ENCODE results near the gene NME1. TPM values are rescaled to one million over a fixed set of nuclear protein-coding genes. Genes with fewer than 3 reads are reported as not detected.
A peak's percentile ranks its signal among the peaks of the same experiment; 100 is the strongest.
"Not testable (repeated sequence)": the region's sequence is repeated elsewhere in the genome, so short reads cannot be mapped to it uniquely, and the experiment has no call there.

The NME1 gene
- total RNA-seq, 1 donor from 2014 or later: 62.2 TPM

- no peak for DNase-seq
These were observed 5.7 kb upstream of the NME1 start for GRCh38 chr17:51147650-51148049.

- DNase-seq: no peak
These were observed 4.2 kb upstream of the NME1 start for GRCh38 chr17:51149163-51149562.

- DNase-seq: no peak
These were observed 2.4 kb upstream of the NME1 start for GRCh38 chr17:51150932-51151331.

- DNase-seq: no peak
These were observed 571 bp upstream of the NME1 start for GRCh38 chr17:51152766-51153209.

GRCh38 chr17:51154176-51154575 is 817 bp downstream of the NME1 start:
- no peak for DNase-seq

GRCh38 chr17:51155416-51155815 is 2.1 kb downstream of the NME1 start:
- DNase-seq: no peak

GRCh38 chr17:51159604-51160003 is 6.2 kb downstream of the NME1 start:
- no peak for DNase-seq

- DNase-seq: no peak
These were observed 8.2 kb downstream of the NME1 start for GRCh38 chr17:51161541-51161940.

GRCh38 chr17:51164911-51165679 is 11.7 kb downstream of the NME1 start:
- DNase-seq: no peak

GRCh38 chr17:51165680-51166197 is 12.4 kb downstream of the NME1 start:
- no peak for DNase-seq

- peak; percentile 60 for DNase-seq
These were observed 13.0 kb downstream of the NME1 start, which contains the start of gene NME2 for GRCh38 chr17:51166198-51166986. Gene NME2, plus strand, starts transcription at chr17:51166411. Its CDS starts 420 bp downstream, at chr17:51166831.

- DNase-seq: no peak
These were observed 13.9 kb downstream of the NME1 start for GRCh38 chr17:51166987-51167931.

- DNase-seq: no peak
These were observed 16.0 kb downstream of the NME1 start for GRCh38 chr17:51169340-51169739.

GRCh38 chr17:51170736-51171135 is 17.4 kb downstream of the NME1 start:
- no peak for DNase-seq

GRCh38 chr17:51172030-51172429 is 18.7 kb downstream of the NME1 start:
- not testable (repeated sequence) for DNase-seq

- DNase-seq: no peak
These were observed 27.1 kb downstream of the NME1 start for GRCh38 chr17:51180486-51180885.

- no peak for DNase-seq
These were observed 30.8 kb downstream of the NME1 start for GRCh38 chr17:51184124-51184523.

- no peak for DNase-seq
These were observed 32.5 kb downstream of the NME1 start for GRCh38 chr17:51185763-51186332.

GRCh38 chr17:51188271-51188833 is 35.0 kb downstream of the NME1 start:
- no peak for DNase-seq

GRCh38 chr17:51189162-51189561 is 35.8 kb downstream of the NME1 start:
- no peak for DNase-seq

- DNase-seq: no peak
These were observed 36.3 kb downstream of the NME1 start for GRCh38 chr17:51189628-51190027.
